Spleen (tissue), 11 donors: ENCODE data around the gene INPP5D. TPM values are rescaled to one million over a fixed set of nuclear protein-coding genes. Genes with fewer than 3 reads are reported as not detected.

Experiments
- polyA plus RNA-seq, 3 donors: library from polyadenylated mRNA; stranded (reverse); fragments of 200-250 nt; gene quantifications; one replicate each; pipeline ENCODE4 v1.2.1, GENCODE V29; 2013
- small RNA-seq, 4 donors: library from RNA; depleted of rRNA; stranded (forward); fragments of <200 nt; gene quantifications; one replicate each; pipeline ENCODE3, GENCODE V24; 2016
- total RNA-seq, 7 donors: library from RNA; depleted of rRNA in 3 of 7; stranded (reverse); fragments of >200 nt in 3 of 7; fragmentation: NEBNext Ultra II Directional in 4 of 7; extraction: Animal tissue kit (Norgen Biotek cat#: 25700) in 4 of 7; gene quantifications; one replicate each; pipeline versions ENCODE4 v1.1.0 to v1.2.1, GENCODE V29; 2016 to 2021
- donor health status: healthy with polysubstance abuse.
- donor health status: DM: no; HTN: no; CAD: no; lungs with moderate emphysema.
- donor health status: DM: no; HTN: no; CAD: no.
- donor health status: Bipolar disorder and iron deficiency.
- donor health status: healthy.
- donor health status: DM: no; HTN: no; CAD: no.
- donor health status: DM: yes; HTN: yes; CAD: no.

INPP5D gene
- total and polyA plus RNA-seq, 10 donors = 71.1 to 246 (median 181) TPM

Small RNA genes within 50 kb of the gene (small RNA-seq; reads per million reads assigned to genes)
- gene RN7SL32P = 0 reads per million in 4 donors

Other genes with a start within 250 kb of the INPP5D start
- 1 to 10 TPM in 5 of 7 donors, under 1 TPM in 2; 0.68 to 2.9 (median 1.2) TPM for gene SNORC, start 190.1 kb upstream of the INPP5D start, total RNA-seq
- 1 to 10 TPM in 2 of 3 donors, under 1 TPM in 1; 0.94 to 5.1 (median 1.7) TPM for gene SNORC, start 190.1 kb upstream of the INPP5D start, polyA plus RNA-seq
- gene NGEF, start 47.1 kb upstream of the INPP5D start, total RNA-seq = under 1 TPM in 3 of 7 donors, not detected in 4; 0.23 to 0.79 (median 0.43) TPM
- under 1 TPM in 2 of 3 donors, not detected in 1; 0.26 to 0.45 TPM for gene NGEF, start 47.1 kb upstream of the INPP5D start, polyA plus RNA-seq
- not detected for gene NEU2, start 27.7 kb upstream of the INPP5D start, total RNA-seq
- gene NEU2, start 27.7 kb upstream of the INPP5D start, polyA plus RNA-seq = not detected
- gene ATG16L1, start 191.3 kb downstream of the INPP5D start, total RNA-seq = 10 to 100 TPM; 32.0 to 45.8 (median 34.7) TPM
- gene ATG16L1, start 191.3 kb downstream of the INPP5D start, polyA plus RNA-seq = 10 to 100 TPM; 12.0 to 15.6 (median 13.6) TPM
- under 1 TPM in 2 of 7 donors, not detected in 5; 0.09 to 0.20 TPM for gene SAG, start 247.5 kb downstream of the INPP5D start, total RNA-seq
- not detected for gene SAG, start 247.5 kb downstream of the INPP5D start, polyA plus RNA-seq